Transverse colon (tissue), 4 donors: ENCODE measurements around the gene PCBP3. TPM values are rescaled to one million over a fixed set of nuclear protein-coding genes. Genes with fewer than 3 reads are reported as not detected.

Experiments
- DNase-seq: peaks from one replicate; pipeline ENCODE4 v3.0.0-alpha.2; 2019
- H3K27ac ChIP-seq, 4 donors: fragments of 200-600 bp; sonication (generic); 2 replicates each; pipeline ENCODE4 v1.5.1; 2016 to 2018; ENCODE audit warnings: inconsistent platforms in 4 of 4
- H3K27me3 ChIP-seq: fragments of 200-600 bp; sonication (generic); 2 replicates; pipeline ENCODE4 v1.5.1; 2017; ENCODE audit warnings: inconsistent platforms
- H3K36me3 ChIP-seq, 4 donors: fragments of 200-600 bp; sonication (generic); 2 replicates each; pipeline ENCODE4 v1.5.1; 2017 to 2019; ENCODE audit warnings: inconsistent platforms in 4 of 4
- H3K4me1 ChIP-seq, 4 donors: fragments of 200-600 bp; sonication (generic); 2 replicates each; pipeline ENCODE4 v1.5.1; 2017 to 2020; ENCODE audit warnings: inconsistent platforms in 4 of 4
- H3K4me3 ChIP-seq, 4 donors: fragments of 200-600 bp; sonication (generic); 1 replicate in 1 of 4; 2 replicates in 3 of 4; pipeline versions ENCODE4 v1.5.1 to v1.6.1; 2017 to 2019; ENCODE audit warnings: inconsistent platforms in 4 of 4
- H3K9me3 ChIP-seq, 2 donors: fragments of 200-600 bp; sonication (generic); 2 replicates each; pipeline ENCODE4 v1.5.1; 2017 to 2019; ENCODE audit warnings: inconsistent platforms in 2 of 2
- EP300 ChIP-seq: sonication (generic); formaldehyde crosslinking; IDR thresholded peaks from one replicate; pipeline ENCODE4 v1.6.1; 2017; ENCODE audit warnings: antibody characterized with exemption, low read depth
- POLR2A ChIP-seq: fragments of 450-650 bp; IDR thresholded peaks from one replicate; pipeline ENCODE4 v1.6.1; 2016; ENCODE audit warnings: antibody characterized with exemption, mild to moderate bottlenecking, moderate library complexity
- POLR2AphosphoS5 ChIP-seq, 3 donors: sonication (generic); formaldehyde crosslinking; IDR thresholded peaks; one replicate each; pipeline ENCODE4 v1.6.1; 2016; ENCODE audit warnings: antibody characterized with exemption in 3 of 3
- whole genome bisulfite sequencing, 2 donors: methylation state at CpG; one replicate each; pipeline ENCODE4 v1.1.5; 2018; ENCODE audit warnings: low coverage in 1 of 2; 5-methylcytosine and 5-hydroxymethylcytosine counted together
- in situ Hi-C, 4 donors: fragments of 200-750 bp; cut with MboI; loops; one replicate each; pipeline versions ENCODE4 v1.15.0 to v1.15.1; 2017; ENCODE audit warnings: low sequenced_read_pairs in 3 of 4, low pct_ligation_motif_present in 1 of 4, low pct_unique_long_range_greater_than_20kb in 1 of 4
- intact Hi-C: fragments of 100-400 bp; cut with DNase I; formaldehyde crosslinking; loops from one replicate; pipeline ENCODE4 v1.15.1; 2023; ENCODE audit warnings: low total_unique reads
- total RNA-seq, 4 donors: library from RNA; depleted of rRNA; stranded (reverse); fragments of >200 nt; gene quantifications; one replicate each; pipeline ENCODE4 v1.1.0, GENCODE V29; 2016
- TF ChIP-seq, protein P1 (sequence below), 5 experiments: fragments of 200-600 bp in 3 of 5; fragments of 450-650 bp in 2 of 5; sonication (generic) in 3 of 5; IDR thresholded peaks; 1 replicate in 2 of 5; 2 replicates in 3 of 5; pipeline ENCODE4 v1.5.1; 2016 to 2017; ENCODE audit warnings: antibody characterized with exemption in 5 of 5, inconsistent platforms in 3 of 5, mild to moderate bottlenecking in 2 of 5, moderate library complexity in 1 of 5

Gene PCBP3
- total RNA-seq, 4 donors from 2014 or later, result 0.80 to 7.8 (median 5.3) TPM

DNA sequence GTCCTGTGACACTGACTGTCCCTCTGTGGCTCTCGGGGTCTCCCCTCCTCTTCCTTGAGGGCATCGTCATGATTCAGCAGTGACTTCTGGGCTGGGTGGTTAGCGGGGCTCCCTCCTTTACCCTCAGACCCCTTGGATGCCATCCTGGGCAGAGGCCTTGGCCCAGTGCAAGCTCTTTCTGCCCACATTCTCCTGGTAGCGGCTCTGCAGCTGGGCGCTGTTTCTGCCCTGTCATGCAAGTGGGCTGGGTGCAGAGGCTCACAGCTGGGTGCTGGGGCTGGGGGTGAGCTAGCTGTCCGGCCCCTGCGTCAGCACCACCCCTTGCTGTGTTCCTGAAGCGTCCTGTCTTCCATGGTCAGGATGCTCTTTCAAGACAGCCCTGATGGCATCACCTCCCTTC lies 158.5 kb downstream of the PCBP3 start:
- H3K27ac ChIP-seq, result no peak overlapping the region

DNA sequence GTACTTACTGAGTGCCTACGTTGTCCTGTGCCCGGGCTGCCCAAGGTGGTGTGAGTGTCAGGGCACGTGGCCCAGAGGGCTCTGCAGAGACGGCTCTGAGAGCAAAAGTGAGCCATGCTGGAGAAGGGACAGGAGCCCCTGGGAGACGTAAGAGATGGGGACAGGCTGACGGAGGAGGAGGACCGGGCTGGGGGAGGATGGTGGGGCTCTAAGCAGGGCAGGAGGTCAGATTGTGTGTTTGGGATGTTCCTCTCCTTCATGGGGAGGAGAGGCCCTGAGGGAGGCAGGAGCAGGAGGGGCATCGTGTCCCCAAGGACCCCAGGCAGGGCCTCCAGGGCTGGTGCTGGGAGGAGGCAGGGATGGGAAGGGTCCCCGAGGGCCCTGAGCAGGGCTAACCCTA lies 158.9 kb downstream of the PCBP3 start:
- TF ChIP-seq EP300 (no peak), POLR2AphosphoS5 (IDR thresholded peaks at IDR 0.05) (no peak), POLR2A (no peak)
- TF ChIP-seq, protein P1, sequence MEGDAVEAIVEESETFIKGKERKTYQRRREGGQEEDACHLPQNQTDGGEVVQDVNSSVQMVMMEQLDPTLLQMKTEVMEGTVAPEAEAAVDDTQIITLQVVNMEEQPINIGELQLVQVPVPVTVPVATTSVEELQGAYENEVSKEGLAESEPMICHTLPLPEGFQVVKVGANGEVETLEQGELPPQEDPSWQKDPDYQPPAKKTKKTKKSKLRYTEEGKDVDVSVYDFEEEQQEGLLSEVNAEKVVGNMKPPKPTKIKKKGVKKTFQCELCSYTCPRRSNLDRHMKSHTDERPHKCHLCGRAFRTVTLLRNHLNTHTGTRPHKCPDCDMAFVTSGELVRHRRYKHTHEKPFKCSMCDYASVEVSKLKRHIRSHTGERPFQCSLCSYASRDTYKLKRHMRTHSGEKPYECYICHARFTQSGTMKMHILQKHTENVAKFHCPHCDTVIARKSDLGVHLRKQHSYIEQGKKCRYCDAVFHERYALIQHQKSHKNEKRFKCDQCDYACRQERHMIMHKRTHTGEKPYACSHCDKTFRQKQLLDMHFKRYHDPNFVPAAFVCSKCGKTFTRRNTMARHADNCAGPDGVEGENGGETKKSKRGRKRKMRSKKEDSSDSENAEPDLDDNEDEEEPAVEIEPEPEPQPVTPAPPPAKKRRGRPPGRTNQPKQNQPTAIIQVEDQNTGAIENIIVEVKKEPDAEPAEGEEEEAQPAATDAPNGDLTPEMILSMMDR (IDR thresholded peaks at IDR 0.05), result no peak
- no peaks in the 10 kb centered on the region for H3K4me1 ChIP-seq
- no peak overlapping the region for H3K27ac ChIP-seq
- WGBS, 2 donors, result 77 to 95% methylated on average over 4 to 9 of the region's 9 CpGs
- in situ Hi-C loops, result loop anchor here in 2 of 4 donors (25.0 kb wide), 1 partner anchor 240 kb away; no protein-coding TSS in a partner anchor
- no peaks in the 10 kb centered on the region for H3K36me3 ChIP-seq
- H3K9me3 ChIP-seq, result no peaks in the 10 kb centered on the region
- H3K4me3 ChIP-seq, result no peak overlapping the region
- intact Hi-C loops, result no loop called here
- H3K27me3 ChIP-seq, result no peaks in the 10 kb centered on the region
- DNase-seq, result no peak

More for the DNA sequence above, 158.5 kb downstream of the PCBP3 start:
- no peak overlapping the region for H3K4me3 ChIP-seq
- H3K27me3 ChIP-seq, result no peaks in the 10 kb centered on the region
- intact Hi-C loops (no loop called here), in situ Hi-C loops (loop anchor here in 2 of 4 donors (25.0 kb wide), 1 partner anchor 240 kb away; no protein-coding TSS in a partner anchor)
- WGBS, 2 donors, result 88% methylated on average over 8 of the region's 8 CpGs; no CpG with 5 or more reads in 1 of the 2 donors
- H3K36me3 ChIP-seq, result no peaks in the 10 kb centered on the region
- TF ChIP-seq POLR2AphosphoS5 (IDR thresholded peaks at IDR 0.05) (no peak), POLR2A (no peak), EP300 (no peak)
- TF ChIP-seq, protein P1 (IDR thresholded peaks at IDR 0.05), result no peak
- no peaks in the 10 kb centered on the region for H3K9me3 ChIP-seq
- no peak for DNase-seq
- no peaks in the 10 kb centered on the region for H3K4me1 ChIP-seq

GRCh38 chr21:45802956-45803617 lies 159.6 kb downstream of the PCBP3 start:
- in situ Hi-C loops, result loop anchor here in 2 of 4 donors (25.0 kb wide), 1 partner anchor 241 kb away; no protein-coding TSS in a partner anchor
- DNase-seq, result no peak

DNA sequence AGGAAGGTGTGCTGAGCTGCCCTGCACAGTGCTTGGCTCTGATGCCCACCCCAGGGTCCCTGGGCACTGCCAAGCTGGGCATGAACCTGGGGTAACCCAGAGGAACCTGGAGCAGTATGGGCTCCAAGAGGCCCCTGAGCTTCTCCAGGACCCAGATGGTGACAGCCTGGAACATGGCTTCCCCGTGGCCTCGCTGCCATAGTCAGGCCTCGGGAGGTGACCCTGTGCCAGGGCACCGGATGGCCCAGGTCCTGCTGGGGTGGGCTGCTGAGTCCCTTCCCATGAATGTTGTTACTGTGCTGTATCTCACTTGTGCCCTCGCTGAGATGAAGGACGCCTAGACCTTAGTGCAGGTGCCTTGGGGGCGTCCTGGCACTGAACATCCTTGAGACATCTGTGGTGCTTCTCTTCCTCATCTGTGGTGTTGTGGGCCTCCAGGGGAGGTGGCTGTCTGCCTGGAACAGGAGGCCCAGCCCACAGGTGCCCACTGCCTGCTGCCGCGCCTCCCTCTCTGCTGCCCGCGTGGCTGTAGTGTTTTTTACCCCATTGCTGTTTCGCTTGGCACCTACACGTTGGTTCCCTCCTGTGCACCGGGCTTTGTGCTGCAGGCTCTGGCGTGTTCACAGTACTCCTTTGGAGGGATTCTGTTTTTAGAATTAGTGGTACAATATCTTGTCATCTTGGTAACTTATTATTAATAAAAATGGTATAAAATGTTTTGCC lies 160.3 kb downstream of the PCBP3 start:
- Histone ChIP-seq H3K9me3 (no peaks in the 10 kb centered on the region), H3K27me3 (no peaks in the 10 kb centered on the region), H3K27ac (no peak overlapping the region), H3K4me3 (no peak overlapping the region), H3K36me3 (no peaks in the 10 kb centered on the region), H3K4me1 (no peaks in the 10 kb centered on the region)
- in situ Hi-C loops (loop anchor here in 2 of 4 donors (25.0 kb wide), 1 partner anchor 241 kb away; no protein-coding TSS in a partner anchor), intact Hi-C loops (no loop called here)
- TF ChIP-seq, protein P1 (IDR thresholded peaks at IDR 0.05), result no peak
- TF ChIP-seq POLR2AphosphoS5 (IDR thresholded peaks at IDR 0.05) (no peak), POLR2A (no peak), EP300 (no peak)
- WGBS, 2 donors, result 91 to 100% methylated on average over 1 to 15 of the region's 15 CpGs
- no peak for DNase-seq

More at GRCh38 chr21:45802956-45803617, 159.6 kb downstream of the PCBP3 start:
- H3K4me3 ChIP-seq, result no peak overlapping the region
- no peaks in the 10 kb centered on the region for H3K4me1 ChIP-seq
- H3K9me3 ChIP-seq, result no peaks in the 10 kb centered on the region
- no peaks in the 10 kb centered on the region for H3K27me3 ChIP-seq
- no peak overlapping the region for H3K27ac ChIP-seq
- 47 to 78% methylated on average over 3 to 8 of the region's 8 CpGs for WGBS, 2 donors
- H3K36me3 ChIP-seq, result no peaks in the 10 kb centered on the region
- TF ChIP-seq, protein P1 (IDR thresholded peaks at IDR 0.05), result no peak
- TF ChIP-seq POLR2AphosphoS5 (IDR thresholded peaks at IDR 0.05) (no peak), POLR2A (no peak), EP300 (no peak)
- intact Hi-C loops, result no loop called here
